Measurements from ENCODE around the gene MYO3A. TPM values are rescaled to one million over a fixed set of nuclear protein-coding genes. Genes with fewer than 3 reads are reported as not detected.

The MYO3A gene
- not detected in 2 replicates for total RNA-seq (2014; rRNA removed; shearing (Covaris generic))

- DNase-seq (ENCODE audit: low spot score): no peak
Measured at GRCh38 chr10:25933653-25934608, at the start of gene MYO3A. Gene MYO3A, plus strand, starts transcription at chr10:25934229. Its CDS starts 17,882 bp downstream, at chr10:25952111.

GRCh38 chr10:25888627-25889026, 45.4 kb upstream of the MYO3A start:
- DNase-seq (ENCODE audit: low spot score): no peak

GRCh38 chr10:25890995-25891394, 43.0 kb upstream of the MYO3A start:
- no peak for DNase-seq (ENCODE audit: low spot score)

- no peak for DNase-seq (ENCODE audit: low spot score)
Measured at GRCh38 chr10:25895856-25896255, 38.2 kb upstream of the MYO3A start.

GRCh38 chr10:25896421-25896820, 37.6 kb upstream of the MYO3A start:
- DNase-seq (ENCODE audit: low spot score): no peak

GRCh38 chr10:25899304-25899703, 34.7 kb upstream of the MYO3A start:
- DNase-seq (ENCODE audit: low spot score): no peak

GRCh38 chr10:25901199-25901598, 32.8 kb upstream of the MYO3A start:
- no peak for DNase-seq (ENCODE audit: low spot score)

GRCh38 chr10:25902002-25902401, 32.0 kb upstream of the MYO3A start:
- DNase-seq (ENCODE audit: low spot score): no peak

- DNase-seq (ENCODE audit: low spot score): no peak
Measured at GRCh38 chr10:25907261-25907660, 26.8 kb upstream of the MYO3A start.

- DNase-seq (ENCODE audit: low spot score): no peak
Measured at GRCh38 chr10:25912866-25913265, 21.2 kb upstream of the MYO3A start.

- DNase-seq (ENCODE audit: low spot score): peak; percentile 1
Measured at GRCh38 chr10:25914776-25915175, 19.3 kb upstream of the MYO3A start.

GRCh38 chr10:25934621-25935139, 651 bp downstream of the MYO3A start:
- DNase-seq (ENCODE audit: low spot score): no peak

- no peak for DNase-seq (ENCODE audit: low spot score)
Measured at GRCh38 chr10:25938405-25938804, 4.4 kb downstream of the MYO3A start.

- DNase-seq (ENCODE audit: low spot score): no peak
Measured at GRCh38 chr10:25944771-25945170, 10.7 kb downstream of the MYO3A start.

GRCh38 chr10:25952857-25953256, 18.8 kb downstream of the MYO3A start:
- no peak for DNase-seq (ENCODE audit: low spot score)

GRCh38 chr10:25954851-25955250, 20.8 kb downstream of the MYO3A start:
- DNase-seq (ENCODE audit: low spot score): no peak

GRCh38 chr10:25959540-25960232, 25.7 kb downstream of the MYO3A start:
- no peak for DNase-seq (ENCODE audit: low spot score)

- no peak for DNase-seq (ENCODE audit: low spot score)
Measured at GRCh38 chr10:25965584-25965983, 31.6 kb downstream of the MYO3A start.

- DNase-seq (ENCODE audit: low spot score): no peak
Measured at GRCh38 chr10:25966844-25967243, 32.8 kb downstream of the MYO3A start.

GRCh38 chr10:25972631-25973030, 38.6 kb downstream of the MYO3A start:
- no peak for DNase-seq (ENCODE audit: low spot score)

GRCh38 chr10:25974897-25975459, 40.9 kb downstream of the MYO3A start:
- no peak for DNase-seq (ENCODE audit: low spot score)

- no peak for DNase-seq (ENCODE audit: low spot score)
Measured at GRCh38 chr10:25978771-25979170, 44.7 kb downstream of the MYO3A start.

Data from H4 (cell line).